B cell (primary cell): ENCODE measurements around the gene CDS1.

Source experiments
- CTCF ChIP-seq: fragments of 200-600 bp; IDR thresholded peaks from one replicate; pipeline ENCODE4 v1.8.0; 2022; ENCODE audit warnings: antibody characterized with exemption, mild to moderate bottlenecking
- EZH2 ChIP-seq: IDR thresholded peaks from 2 replicates; pipeline ENCODE4 v1.6.1; 2012; ENCODE audit warnings: borderline replicate concordance, low read depth, mild to moderate bottlenecking, moderate library complexity, low read length; ENCODE audit not compliant: insufficient read depth, poor library complexity, severe bottlenecking

GRCh38 chr4:84648863-84649647 lies 66.1 kb downstream of the CDS1 start:
- TF ChIP-seq CTCF (no peak), EZH2 (no peak)
